Fibroblast of skin of back (primary cell): Measurements from ENCODE around the gene TAF11L14. TPM values are rescaled to one million over a fixed set of nuclear protein-coding genes. Genes with fewer than 3 reads are reported as not detected.
"Not testable (repeated sequence)": the region's sequence is repeated elsewhere in the genome, so short reads cannot be mapped to it uniquely, and the experiment has no call there.

ENCODE experiments used
- DNase-seq: peaks from one replicate; pipeline ENCODE4 v3.0.0-alpha.2; 2013
- polyA plus RNA-seq, 2 experiments: library from polyadenylated mRNA; unstranded; fragments of 120-200 nt; gene quantifications; one replicate each; pipeline ENCODE4 v1.2.1, GENCODE V29; 2013; ENCODE audit not compliant: insufficient read length in 2 of 2

The TAF11L14 gene
- not detected for polyA plus RNA-seq (2013, experiment 1 of 2; ENCODE audit: insufficient read length)
- polyA plus RNA-seq (2013, experiment 2 of 2; ENCODE audit: insufficient read length) = not detected

DNA sequence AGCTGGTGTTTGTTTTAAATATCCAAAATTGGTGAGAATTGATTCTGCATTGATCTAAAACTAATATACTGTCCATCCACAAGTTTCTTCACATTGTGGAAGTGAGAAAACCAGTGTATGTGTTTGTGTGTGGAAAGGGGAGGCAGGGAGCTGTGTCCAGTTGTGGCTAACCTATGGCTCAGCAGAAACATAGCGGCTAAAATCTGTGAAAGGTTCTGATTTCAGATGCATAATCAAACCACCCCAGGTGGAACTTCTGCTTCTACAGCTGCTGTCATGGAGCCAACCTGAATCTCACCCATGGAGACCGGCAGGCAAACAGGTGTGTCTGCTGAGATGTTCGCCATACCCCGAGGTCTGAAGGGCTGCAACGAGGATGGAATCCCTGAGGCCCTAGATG, at the start of gene TAF11L14:
TAF11L14 (plus strand) TSS at position 301 of the 400 bp plus-strand sequence.
- DNase-seq = no peak

DNA sequence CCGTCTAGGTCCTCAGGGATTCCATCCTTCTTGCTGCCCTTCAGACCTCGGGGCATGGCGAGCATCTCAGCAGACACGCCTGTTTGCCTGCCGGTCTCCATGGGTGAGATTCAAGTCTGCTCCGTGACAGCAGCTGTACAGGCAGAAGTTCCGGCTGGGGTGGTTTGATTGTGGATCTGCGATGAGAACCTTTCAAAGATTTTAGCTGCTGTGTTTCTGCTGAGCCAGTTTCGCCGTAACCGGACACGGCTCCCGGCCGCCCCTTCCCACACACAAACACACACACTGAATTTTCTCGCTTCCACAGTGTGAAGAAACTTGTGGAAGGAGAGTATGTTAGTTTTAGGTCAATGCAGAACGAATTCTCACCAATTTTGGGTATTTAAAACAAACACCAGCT, 48.6 kb upstream of the TAF11L14 start, which contains the start of gene TAF11L7:
TAF11L7 (minus strand) TSS at position 101 of the 400 bp plus-strand sequence.
- not testable (repeated sequence) for DNase-seq

DNA sequence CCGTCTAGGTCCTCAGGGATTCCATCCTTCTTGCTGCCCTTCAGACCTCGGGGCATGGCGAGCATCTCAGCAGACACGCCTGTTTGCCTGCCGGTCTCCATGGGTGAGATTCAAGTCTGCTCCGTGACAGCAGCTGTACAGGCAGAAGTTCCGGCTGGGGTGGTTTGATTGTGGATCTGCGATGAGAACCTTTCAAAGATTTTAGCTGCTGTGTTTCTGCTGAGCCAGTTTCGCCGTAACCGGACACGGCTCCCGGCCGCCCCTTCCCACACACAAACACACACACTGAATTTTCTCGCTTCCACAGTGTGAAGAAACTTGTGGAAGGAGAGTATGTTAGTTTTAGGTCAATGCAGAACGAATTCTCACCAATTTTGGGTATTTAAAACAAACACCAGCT, 43.4 kb upstream of the TAF11L14 start, which contains the start of gene TAF11L8:
TAF11L8 (minus strand) TSS at position 101 of the 400 bp plus-strand sequence.
- DNase-seq = not testable (repeated sequence)

DNA sequence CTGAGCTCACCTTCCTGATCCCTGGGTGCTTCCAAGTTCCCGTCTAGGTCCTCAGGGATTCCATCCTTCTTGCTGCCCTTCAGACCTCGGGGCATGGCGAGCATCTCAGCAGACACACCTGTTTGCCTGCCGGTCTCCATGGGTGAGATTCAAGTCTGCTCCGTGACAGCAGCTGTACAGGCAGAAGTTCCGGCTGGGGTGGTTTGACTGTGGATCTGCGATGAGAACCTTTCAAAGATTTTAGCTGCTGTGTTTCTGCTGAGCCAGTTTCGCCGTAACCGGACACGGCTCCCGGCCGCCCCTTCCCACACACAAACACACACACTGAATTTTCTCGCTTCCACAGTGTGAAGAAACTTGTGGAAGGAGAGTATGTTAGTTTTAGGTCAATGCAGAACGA, 40.0 kb upstream of the TAF11L14 start, which contains the start of gene TAF11L9:
TAF11L9 (minus strand) TSS at position 140 of the 400 bp plus-strand sequence.
- DNase-seq = not testable (repeated sequence)

DNA sequence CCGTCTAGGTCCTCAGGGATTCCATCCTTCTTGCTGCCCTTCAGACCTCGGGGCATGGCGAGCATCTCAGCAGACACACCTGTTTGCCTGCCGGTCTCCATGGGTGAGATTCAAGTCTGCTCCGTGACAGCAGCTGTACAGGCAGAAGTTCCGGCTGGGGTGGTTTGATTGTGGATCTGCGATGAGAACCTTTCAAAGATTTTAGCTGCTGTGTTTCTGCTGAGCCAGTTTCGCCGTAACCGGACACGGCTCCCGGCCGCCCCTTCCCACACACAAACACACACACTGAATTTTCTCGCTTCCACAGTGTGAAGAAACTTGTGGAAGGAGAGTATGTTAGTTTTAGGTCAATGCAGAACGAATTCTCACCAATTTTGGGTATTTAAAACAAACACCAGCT, 36.5 kb upstream of the TAF11L14 start, which contains the start of gene TAF11L10:
TAF11L10 (minus strand) TSS at position 101 of the 400 bp plus-strand sequence.
- DNase-seq = not testable (repeated sequence)

DNA sequence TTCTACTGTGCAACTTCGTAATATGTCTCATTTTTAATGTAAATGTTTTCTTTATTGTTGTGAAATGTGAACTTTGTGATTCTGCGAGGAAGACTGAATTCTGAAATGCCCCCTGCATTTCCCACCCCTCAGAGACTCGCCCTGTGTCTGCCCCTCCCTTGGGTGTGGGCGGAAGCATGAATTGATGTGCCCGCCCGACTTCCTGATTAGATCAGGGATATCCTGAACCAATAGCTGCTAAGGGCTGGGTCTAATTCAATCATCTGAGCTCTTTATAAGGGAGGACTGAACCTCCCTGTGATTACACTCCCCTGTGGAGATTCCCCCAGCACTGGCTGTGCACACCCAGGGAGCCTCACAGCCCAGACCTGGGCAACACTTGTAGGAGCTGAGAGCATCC, 30.4 kb upstream of the TAF11L14 start, which contains the start of gene TAF11L11:
TAF11L11 (plus strand) TSS at position 304 of the 400 bp plus-strand sequence.
- DNase-seq = not testable (repeated sequence)

DNA sequence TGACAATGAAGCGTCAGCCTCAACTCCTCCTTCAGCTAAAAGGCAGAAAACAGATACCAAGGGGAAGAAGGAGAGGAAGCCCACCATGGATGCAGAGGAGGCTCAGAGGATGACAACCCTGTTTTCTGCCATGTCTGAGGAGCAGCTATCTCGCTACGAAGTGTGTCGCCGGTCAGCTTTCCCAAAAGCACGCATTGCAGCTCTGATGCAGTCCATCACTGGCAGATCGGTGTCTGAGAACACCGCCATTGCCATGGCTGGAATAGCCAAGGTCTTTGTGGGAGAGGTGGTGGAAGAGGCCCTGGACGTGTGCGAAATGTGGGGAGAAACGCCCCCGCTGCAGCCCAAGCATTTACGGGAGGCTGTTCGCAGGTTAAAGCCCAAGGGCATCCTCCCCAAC, 29.3 kb upstream of the TAF11L14 start:
- DNase-seq = no peak

DNA sequence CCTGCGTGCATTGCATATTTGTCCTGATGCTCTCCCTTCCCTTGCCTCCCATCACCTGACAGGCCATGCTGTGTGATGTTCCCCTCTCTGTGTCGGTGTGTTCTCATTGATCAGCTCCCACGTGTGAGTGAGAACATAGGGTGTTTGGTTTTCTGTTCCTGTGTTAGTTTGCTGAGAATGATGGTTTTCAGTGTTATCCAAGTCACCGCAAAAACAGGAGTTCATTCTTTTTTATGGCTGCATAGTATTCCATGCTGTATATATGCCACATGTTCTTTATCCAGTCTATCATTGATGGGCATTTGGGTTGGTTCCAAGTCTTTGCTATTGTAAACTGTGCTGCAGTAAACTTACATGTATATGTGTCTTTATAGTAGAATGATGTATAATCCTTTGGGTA, 26.8 kb upstream of the TAF11L14 start:
- not testable (repeated sequence) for DNase-seq

DNA sequence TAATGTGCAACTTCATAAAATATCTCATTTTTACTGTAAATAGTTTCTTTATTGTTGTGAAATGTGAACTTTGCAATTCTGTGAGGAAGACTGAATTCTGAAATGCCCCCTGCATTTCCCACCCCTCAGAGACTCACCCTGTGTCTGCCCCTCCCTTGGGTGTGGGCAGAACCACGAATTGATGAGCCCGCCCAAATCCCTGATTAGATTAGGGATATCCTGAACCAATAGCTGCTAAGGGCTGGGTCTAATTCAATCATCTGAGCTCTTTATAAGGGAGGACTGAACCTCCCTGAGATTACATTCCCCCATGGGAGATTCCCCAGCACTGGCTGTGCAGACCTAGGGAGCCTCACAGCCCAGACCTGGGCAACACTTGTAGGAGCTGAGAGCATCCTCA, 24.2 kb upstream of the TAF11L14 start, which contains the start of gene TAF11L12:
TAF11L12 (plus strand) TSS at position 301 of the 400 bp plus-strand sequence.
- DNase-seq = not testable (repeated sequence)

DNA sequence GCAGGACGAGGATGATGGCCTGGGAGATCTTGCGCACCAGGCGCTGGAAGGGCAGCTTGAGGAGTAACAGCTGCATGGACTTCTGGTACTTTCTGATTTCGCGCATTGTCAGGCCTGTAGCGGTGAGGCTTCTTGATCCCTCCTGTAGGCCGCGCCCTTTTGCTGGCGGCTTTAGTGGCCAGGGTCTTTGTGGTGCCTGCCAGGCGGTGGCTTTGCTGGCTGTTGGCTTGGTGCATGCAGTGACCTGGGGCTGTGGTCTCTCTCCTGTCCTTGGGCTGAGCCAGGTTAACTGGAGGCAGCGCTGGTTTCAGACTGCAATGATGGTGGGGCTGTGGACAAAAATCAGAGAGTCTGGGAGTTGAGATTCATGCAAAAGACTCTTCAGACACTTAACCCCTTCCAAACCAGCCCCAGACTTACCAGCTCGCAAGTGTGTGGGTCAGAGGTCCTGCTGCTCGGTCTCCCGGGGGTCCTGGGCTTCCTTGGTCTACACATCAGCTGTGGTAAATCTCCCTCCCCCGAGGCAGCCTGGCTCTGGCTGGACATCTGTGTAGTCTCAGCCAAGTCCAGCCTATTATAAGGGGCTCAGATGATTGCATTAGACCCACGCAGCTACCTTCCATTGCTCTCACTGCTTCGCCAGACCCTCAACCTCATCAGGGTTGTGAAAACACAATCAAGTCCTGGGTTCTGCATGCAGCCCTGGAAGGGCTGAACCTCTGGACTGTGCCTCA, 19.2 kb upstream of the TAF11L14 start:
- no peak for DNase-seq

DNA sequence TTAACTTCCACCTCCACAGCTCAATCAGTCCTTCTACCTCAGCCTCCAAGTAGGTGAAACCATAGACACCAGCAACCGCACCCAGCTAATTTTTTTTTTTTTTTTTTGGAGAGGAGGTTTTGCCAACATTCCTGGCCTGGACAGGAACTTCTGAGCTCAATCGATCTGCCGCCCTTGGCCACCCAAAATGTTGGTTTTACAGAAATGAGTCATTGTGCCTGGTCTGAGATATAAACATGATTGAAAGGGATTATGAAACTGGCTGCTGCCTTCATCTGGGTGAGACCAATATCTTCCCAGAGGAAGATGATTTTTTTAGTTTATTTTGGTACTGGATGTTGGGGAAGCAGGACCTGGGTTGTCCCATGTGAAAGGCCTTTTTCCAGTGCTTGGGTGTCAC, 14.9 kb upstream of the TAF11L14 start:
- DNase-seq = no peak

DNA sequence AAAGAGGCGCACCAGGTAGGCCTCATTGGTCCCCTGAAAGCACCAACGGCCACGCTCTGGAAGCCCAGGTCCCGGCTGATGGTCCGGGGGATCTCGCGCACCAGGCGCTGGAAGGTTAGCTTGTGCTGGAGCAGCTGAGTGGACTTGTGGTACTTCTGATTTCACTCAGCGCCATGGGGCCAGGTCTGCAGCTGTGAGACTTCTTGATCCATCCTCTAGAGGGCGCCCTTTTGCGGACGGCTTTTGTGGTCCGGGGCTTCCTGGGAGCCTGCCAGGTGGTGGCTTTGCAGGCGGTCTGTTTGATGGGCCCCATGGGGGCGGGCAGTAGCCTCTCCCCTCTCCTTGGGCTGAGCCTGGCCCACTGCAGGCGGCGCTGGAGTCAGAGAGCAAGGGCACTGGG, 13.6 kb upstream of the TAF11L14 start:
- no peak for DNase-seq

DNA sequence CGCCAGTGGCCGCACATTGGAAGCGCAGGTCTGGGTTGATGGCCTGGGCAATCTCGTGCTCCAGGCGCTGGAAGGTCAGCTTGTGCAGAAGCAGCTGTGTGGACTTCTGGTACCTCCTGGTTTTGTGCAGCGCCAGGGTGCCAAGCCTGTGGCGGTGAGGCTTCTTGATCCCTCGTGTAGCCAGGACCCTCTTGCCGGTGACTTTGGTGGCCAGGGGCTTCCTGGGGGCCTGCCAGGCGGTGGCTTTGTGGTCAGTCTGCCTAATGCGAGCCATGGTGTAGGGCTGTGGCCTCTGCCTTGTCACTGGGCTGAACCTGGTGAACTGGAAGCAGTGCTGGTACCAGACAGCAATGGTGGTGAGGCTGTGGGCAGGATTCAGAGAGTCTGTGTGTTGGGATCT, 8.6 kb upstream of the TAF11L14 start:
- no peak for DNase-seq

DNA sequence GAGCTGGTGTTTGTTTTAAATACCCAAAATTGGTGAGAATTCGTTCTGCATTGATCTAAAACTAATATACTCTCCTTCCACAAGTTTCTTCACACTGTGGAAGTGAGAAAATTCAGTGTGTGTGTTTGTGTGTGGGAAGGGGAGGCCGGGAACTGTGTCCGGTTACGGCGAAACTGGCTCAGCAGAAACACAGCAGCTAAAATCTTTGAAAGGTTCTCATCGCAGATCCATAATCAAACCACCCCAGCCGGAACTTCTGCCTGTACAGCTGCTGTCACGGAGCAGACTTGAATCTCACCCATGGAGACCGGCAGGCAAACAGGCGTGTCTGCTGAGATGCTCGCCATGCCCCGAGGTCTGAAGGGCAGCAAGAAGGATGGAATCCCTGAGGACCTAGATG, 2.5 kb upstream of the TAF11L14 start, which contains the start of gene TAF11L13:
TAF11L13 (plus strand) TSS at position 301 of the 400 bp plus-strand sequence.
- DNase-seq = not testable (repeated sequence)

DNA sequence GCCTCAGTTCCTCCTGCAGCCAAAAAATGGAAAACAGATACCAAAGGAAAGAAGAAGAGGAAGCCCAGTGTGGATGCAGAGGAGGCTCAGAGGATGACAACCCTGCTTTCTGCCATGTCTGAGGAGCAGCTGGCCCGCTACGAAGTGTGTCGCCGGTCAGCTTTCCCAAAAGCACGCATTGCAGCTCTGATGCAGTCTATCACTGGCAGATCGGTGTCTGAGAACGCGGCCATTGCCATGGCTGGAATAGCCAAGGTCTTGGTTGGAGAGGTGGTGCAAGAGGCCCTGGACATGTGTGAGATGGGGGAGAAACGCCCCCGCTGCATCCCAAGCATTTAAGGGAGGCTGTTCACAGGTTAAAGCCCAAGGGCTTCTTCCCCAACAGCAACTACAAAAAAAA, 15.0 kb downstream of the TAF11L14 start:
- not testable (repeated sequence) for DNase-seq

DNA sequence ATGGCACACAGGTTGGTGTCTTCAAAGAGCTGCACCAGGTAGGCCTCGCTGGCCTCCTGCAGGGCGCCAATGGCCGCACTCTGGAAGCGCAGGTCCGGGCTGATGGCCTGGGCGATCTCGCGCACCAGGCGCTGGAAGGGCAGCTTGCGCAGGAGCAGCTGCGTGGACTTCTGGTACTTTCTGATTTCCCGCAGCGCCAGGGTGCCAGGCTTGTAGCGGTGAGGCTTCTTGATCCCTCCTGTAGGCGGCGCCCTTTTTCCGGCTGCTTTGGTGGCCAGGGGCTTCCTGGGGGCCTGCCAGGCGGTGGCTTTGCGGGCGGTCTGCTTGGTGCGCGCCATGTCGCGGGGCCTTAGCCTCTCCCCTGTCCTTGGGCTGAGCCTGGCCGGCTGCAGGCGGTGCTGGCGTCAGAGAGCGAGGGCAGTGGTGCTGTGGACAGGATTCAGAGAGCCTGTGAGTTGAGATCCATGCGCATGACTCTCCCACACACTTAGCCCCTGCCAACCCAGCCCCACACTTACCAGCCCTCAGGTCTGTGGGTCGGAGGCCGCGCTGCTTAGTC, 21.0 kb downstream of the TAF11L14 start:
- DNase-seq = not testable (repeated sequence)

DNA sequence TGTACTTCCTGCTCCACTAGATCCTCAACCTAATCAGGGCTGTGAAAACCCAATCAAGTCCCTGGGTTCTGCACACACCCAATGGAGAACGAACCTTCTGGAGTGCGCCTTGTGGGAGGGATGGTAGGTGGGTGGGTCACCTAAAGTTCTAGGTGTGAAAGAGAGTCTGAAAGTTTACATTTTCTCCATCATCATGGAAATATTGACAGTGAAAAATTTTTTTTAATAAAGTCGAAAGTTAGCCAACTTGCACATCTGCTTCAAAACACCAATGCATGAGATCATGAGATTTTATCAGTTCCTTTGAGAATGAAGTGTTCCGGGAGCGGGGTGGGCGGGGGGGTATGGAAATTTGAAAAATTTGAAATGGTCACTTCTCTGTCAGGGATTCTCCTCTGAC, 21.7 kb downstream of the TAF11L14 start:
- DNase-seq = no peak

DNA sequence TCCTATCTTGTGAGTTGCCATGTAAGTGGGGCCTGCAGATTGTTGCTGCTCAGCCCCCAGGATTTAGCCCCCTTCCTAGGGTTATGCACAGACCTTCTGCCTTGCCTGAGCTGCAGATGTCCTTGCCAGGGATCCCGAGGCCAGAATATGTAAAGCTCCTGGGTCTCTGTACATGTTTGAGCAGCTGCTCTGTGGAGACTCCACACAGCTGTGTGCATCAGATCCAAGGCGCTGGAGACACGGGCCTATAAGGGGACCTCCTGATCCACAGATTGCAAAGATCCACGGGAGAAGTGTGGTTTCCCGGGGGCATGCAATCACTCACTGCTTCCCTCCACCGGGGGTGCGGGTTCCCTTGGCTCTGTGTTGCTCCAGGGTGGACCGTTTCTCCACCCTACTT, 28.9 kb downstream of the TAF11L14 start:
- DNase-seq = no peak

DNA sequence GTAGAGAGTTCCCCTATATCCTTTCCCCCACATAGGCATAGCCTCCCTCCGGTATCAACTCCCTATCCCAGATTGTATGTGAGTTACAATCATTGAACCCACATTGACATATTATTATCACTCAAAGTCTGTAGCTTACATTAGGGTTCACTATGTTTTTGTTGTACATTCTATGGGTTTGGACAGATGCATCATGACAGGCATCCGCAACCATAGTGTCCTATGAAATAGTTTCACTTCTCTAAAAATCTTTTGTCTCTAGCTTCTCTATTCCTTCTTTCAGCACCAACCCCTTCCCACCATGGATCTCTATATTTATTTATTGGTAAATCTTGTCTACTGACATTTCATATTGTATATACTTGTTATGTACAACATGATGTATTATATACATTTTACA, 31.6 kb downstream of the TAF11L14 start:
- no peak for DNase-seq

DNA sequence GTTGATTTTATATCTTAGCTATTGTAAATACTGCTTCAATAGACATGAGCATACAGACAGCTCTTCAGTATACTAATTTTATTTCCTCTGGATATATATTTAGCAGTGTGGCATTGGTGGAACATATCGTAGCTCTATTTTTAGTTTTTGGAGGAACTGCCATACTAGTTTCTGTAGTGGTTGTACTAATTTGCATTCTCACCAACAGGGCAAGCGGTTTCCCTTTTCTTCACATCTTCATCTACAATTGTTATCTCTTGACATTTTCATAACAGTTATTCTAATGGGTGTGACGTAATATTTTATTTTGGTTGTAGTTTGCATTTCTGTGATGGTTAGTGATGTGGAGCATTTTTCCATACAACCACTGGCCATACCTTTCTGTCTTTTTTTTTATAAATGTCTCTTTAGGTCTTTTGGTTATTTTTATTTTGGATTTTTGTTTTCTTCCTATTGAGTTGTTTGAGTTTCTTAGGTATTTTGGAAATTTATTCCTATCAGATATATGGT, 32.5 kb downstream of the TAF11L14 start:
- no peak for DNase-seq

DNA sequence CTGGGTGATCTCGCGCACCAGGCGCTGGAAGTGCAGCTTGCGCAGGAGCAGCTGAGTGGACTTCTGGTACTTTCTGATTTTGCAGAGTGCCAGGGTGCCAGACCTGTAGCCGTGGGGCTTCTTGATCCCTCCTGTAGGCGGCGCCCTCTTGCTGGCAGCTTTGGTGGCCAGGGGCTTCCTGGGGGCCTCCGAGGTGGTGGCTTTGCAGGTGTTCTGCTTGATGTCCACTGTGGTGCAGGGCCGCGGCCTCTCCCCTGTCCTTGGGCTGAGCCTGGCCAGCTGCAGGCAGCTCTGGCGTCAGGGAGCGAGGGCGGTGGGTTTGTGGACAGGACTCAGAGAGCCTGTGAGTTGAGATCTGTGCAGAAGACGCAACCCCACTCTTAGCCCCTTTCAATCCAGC, 36.1 kb downstream of the TAF11L14 start:
- DNase-seq = no peak

DNA sequence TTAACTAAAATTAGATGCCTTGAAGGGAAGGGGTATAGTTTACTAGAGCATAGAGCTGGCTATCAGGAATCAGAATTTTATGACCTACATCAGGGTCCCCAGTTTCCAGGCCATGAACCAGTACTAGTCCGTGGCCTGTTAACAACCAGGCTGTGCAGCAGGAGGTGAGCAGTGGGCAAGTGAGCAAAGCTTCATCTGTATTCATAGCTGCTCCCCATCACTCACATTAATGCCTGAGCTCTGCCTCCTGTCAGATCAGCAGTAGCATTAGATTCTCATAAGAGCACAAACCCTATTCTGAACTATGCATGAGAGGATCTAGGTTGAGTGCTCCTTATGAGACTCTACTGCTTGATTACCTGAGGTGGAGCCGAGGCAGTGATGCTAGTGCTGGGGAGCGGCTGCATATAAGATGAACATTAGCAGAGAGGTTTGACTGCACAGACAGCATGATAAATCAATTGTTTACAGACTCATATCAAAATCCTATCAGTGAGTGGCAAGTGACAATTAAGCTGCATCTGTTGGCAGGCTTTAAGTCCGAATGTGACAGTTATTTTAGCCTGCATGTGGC, 44.6 kb downstream of the TAF11L14 start:
- DNase-seq = no peak
